CD4-positive, alpha-beta T cell treated with Interleukin-6 at 100 ng/mL for 8 hours (primary cell): ENCODE data around the gene KANK3.
"Not testable (repeated sequence)": the region's sequence is repeated elsewhere in the genome, so short reads cannot be mapped to it uniquely, and the experiment has no call there.

ENCODE experiments used
- DNase-seq: peaks from one replicate; pipeline ENCODE4 v3.0.0-alpha.2; 2020; ENCODE audit warnings: mixed read lengths, low spot score

The KANK3 gene

GRCh38 chr19:8342684-8343482, at the start of gene KANK3:
KANK3 (minus strand) TSS chr19:8343262; CDS start chr19:8337828, 5,434 bp downstream.
- peak; percentile 95 for DNase-seq

GRCh38 chr19:8392017-8392591, 49.0 kb upstream of the KANK3 start:
- DNase-seq, result no peak

GRCh38 chr19:8391198-8392016, 48.3 kb upstream of the KANK3 start:
- DNase-seq, result no peak

GRCh38 chr19:8390617-8390981, 47.5 kb upstream of the KANK3 start:
- DNase-seq, result peak; percentile 88

GRCh38 chr19:8389891-8390616, 47.0 kb upstream of the KANK3 start, which contains the start of gene RAB11B:
RAB11B (plus strand) TSS chr19:8390360; CDS start chr19:8390417, 57 bp downstream.
- DNase-seq, result peak; percentile 99

- DNase-seq, result no peak
Measured at GRCh38 chr19:8388612-8388958, 45.5 kb upstream of the KANK3 start.

- DNase-seq, result no peak
Measured at GRCh38 chr19:8387688-8388611, 44.9 kb upstream of the KANK3 start.

- no peak for DNase-seq
Measured at GRCh38 chr19:8386990-8387389, 43.9 kb upstream of the KANK3 start.

GRCh38 chr19:8386419-8386818, 43.4 kb upstream of the KANK3 start:
- not testable (repeated sequence) for DNase-seq

- not testable (repeated sequence) for DNase-seq
Measured at GRCh38 chr19:8385566-8385965, 42.5 kb upstream of the KANK3 start.

- DNase-seq, result not testable (repeated sequence)
Measured at GRCh38 chr19:8385103-8385502, 42.0 kb upstream of the KANK3 start.

- DNase-seq, result not testable (repeated sequence)
Measured at GRCh38 chr19:8384569-8384968, 41.5 kb upstream of the KANK3 start.

GRCh38 chr19:8379156-8379891, 36.3 kb upstream of the KANK3 start:
- DNase-seq, result not testable (repeated sequence)

- DNase-seq, result no peak
Measured at GRCh38 chr19:8377598-8377997, 34.5 kb upstream of the KANK3 start.

GRCh38 chr19:8376373-8376974, 33.4 kb upstream of the KANK3 start:
- not testable (repeated sequence) for DNase-seq

GRCh38 chr19:8375766-8376165, 32.7 kb upstream of the KANK3 start:
- DNase-seq, result not testable (repeated sequence)

- no peak for DNase-seq
Measured at GRCh38 chr19:8373867-8374813, 31.1 kb upstream of the KANK3 start.

GRCh38 chr19:8371011-8371804, 28.1 kb upstream of the KANK3 start:
- no peak for DNase-seq
